Neutrophil (primary cell): ENCODE results near the gene KCNG4.
A peak's percentile ranks its signal among the peaks of the same experiment; 100 is the strongest.
"Not testable (repeated sequence)": the region's sequence is repeated elsewhere in the genome, so short reads cannot be mapped to it uniquely, and the experiment has no call there.

Experiments used
- H3K27ac ChIP-seq: fragments of 200-600 bp; sonication (generic); 2 replicates; pipeline ENCODE4 v1.5.1; 2016; ENCODE audit warnings: mild to moderate bottlenecking, moderate library complexity
- H3K27me3 ChIP-seq: fragments of 200-600 bp; sonication (generic); 2 replicates; pipeline ENCODE4 v1.6.0; 2016; ENCODE audit warnings: mild to moderate bottlenecking
- H3K36me3 ChIP-seq: fragments of 200-600 bp; sonication (generic); 2 replicates; pipeline ENCODE4 v1.5.1; 2017
- H3K4me1 ChIP-seq, 2 experiments: fragments of 200-600 bp in 1 of 2; sonication (generic) in 1 of 2; 1 replicate in 1 of 2; 2 replicates in 1 of 2; pipeline versions ENCODE4 v1.5.1 to v1.6.1; 2013 to 2016; ENCODE audit warnings: low read depth in 1 of 2, low read length in 1 of 2, mild to moderate bottlenecking in 1 of 2, moderate library complexity in 1 of 2; ENCODE audit not compliant: control insufficient read depth in 1 of 2, insufficient read depth in 1 of 2
- H3K4me3 ChIP-seq, 2 experiments: fragments of 200-600 bp in 1 of 2; sonication (generic) in 1 of 2; 1 replicate in 1 of 2; 2 replicates in 1 of 2; pipeline ENCODE4 v1.5.1; 2013 to 2016; ENCODE audit warnings: low read depth in 1 of 2, low read length in 1 of 2, mild to moderate bottlenecking in 1 of 2, moderate library complexity in 1 of 2
- H3K9me3 ChIP-seq: fragments of 200-600 bp; sonication (generic); 2 replicates; pipeline ENCODE4 v1.5.1; 2016
- TF ChIP-seq, protein P1 (sequence below): fragments of 200-600 bp; sonication (generic); IDR thresholded peaks from 2 replicates; pipeline ENCODE4 v1.5.1; 2016; ENCODE audit warnings: antibody characterized with exemption

Gene KCNG4

GRCh38 chr16:84207251-84207650 is 32.6 kb downstream of the KCNG4 start:
- TF ChIP-seq, protein P1, sequence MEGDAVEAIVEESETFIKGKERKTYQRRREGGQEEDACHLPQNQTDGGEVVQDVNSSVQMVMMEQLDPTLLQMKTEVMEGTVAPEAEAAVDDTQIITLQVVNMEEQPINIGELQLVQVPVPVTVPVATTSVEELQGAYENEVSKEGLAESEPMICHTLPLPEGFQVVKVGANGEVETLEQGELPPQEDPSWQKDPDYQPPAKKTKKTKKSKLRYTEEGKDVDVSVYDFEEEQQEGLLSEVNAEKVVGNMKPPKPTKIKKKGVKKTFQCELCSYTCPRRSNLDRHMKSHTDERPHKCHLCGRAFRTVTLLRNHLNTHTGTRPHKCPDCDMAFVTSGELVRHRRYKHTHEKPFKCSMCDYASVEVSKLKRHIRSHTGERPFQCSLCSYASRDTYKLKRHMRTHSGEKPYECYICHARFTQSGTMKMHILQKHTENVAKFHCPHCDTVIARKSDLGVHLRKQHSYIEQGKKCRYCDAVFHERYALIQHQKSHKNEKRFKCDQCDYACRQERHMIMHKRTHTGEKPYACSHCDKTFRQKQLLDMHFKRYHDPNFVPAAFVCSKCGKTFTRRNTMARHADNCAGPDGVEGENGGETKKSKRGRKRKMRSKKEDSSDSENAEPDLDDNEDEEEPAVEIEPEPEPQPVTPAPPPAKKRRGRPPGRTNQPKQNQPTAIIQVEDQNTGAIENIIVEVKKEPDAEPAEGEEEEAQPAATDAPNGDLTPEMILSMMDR: no peak
- peaks cover 3% of the 10 kb centered on the region for H3K27me3 ChIP-seq
- no peak overlapping the region for H3K4me3 ChIP-seq
- no peaks in the 10 kb centered on the region for H3K36me3 ChIP-seq
- H3K27ac ChIP-seq: no peak overlapping the region
- no peaks in the 10 kb centered on the region for H3K9me3 ChIP-seq
- no peaks in the 10 kb centered on the region for H3K4me1 ChIP-seq

DNA sequence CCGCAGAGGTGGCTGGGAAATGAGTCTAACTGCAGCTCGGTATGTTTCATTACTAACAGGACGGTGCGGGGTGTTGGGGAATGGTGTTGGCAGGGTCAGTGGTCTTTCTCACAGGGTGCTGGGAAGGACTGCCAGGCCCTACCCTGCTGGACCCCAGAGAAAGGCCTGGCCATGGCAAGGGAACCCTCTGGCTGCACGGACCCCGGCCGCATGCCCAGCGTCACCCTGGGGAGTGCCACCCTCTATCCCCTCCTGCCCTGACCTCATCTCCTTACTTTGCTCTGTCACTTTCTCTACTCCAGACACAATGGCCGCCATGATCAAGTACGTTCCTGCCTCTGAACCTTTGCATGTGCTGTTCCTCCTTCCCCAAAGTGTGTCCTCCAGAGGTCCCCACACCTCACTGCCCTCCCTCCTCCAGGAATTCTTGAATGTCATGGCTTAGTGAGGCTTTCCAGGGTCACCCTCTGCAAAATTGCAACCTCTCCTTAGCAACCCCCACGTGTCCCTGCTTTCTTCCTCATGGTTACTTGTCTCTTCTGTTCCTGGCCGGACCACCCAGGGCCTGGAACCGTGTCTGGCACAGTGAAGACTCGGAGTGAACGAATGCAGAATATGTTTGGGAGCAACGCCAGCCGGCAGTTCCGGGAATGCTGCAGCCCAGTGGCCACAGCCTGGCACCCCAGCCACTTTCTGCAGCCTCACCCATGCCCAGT is 33.7 kb downstream of the KCNG4 start:
- Histone ChIP-seq H3K4me3 (no peak overlapping the region), H3K27ac (no peak overlapping the region), H3K9me3 (no peaks in the 10 kb centered on the region), H3K4me1 (no peaks in the 10 kb centered on the region), H3K27me3 (peaks cover 3% of the 10 kb centered on the region), H3K36me3 (no peaks in the 10 kb centered on the region)
- TF ChIP-seq, protein P1: no peak

DNA sequence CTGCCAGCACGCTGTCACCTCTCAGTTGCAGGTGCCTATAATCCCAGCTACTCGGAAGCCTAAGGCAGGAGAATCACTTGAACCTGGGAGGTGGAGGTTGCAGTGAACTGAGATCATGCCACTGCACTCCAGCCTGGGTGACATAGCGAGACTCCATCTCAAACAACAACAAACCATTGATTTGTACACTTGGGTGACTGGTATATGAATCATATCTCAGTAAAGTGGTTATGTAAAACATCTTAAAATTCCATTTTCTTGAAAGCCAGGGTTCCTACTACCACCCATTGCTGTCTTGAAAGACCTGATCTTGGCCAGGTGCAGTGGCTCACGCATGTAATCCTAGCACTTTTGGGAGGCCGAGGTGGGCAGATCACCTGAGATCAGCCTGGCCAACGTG is 34.7 kb downstream of the KCNG4 start:
- not testable (repeated sequence) for H3K36me3 ChIP-seq, H3K4me3 ChIP-seq, H3K9me3 ChIP-seq, H3K27me3 ChIP-seq, H3K27ac ChIP-seq, H3K4me1 ChIP-seq

DNA sequence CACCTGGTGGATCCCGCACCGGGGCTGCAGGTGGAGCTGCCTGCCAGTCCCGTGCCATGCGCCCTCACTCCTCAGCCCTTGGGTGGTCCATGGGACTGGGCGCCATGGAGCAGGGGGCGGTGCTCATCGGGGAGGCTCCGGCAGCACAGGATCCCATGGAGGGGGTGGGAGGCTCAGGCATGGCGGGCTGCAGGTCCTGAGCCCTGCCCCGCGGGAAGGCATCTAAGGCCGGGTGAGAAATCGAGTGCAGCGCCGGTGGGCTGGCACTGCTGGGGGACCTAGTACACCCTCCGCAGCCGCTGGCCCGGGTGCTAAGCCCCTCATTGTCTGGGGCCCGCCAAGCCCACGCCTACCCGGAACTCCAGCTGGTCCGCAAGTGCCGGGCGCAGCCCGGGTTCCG is 35.3 kb downstream of the KCNG4 start:
- not testable (repeated sequence) for H3K36me3 ChIP-seq, H3K4me1 ChIP-seq, H3K27me3 ChIP-seq, H3K9me3 ChIP-seq, H3K27ac ChIP-seq, H3K4me3 ChIP-seq

DNA sequence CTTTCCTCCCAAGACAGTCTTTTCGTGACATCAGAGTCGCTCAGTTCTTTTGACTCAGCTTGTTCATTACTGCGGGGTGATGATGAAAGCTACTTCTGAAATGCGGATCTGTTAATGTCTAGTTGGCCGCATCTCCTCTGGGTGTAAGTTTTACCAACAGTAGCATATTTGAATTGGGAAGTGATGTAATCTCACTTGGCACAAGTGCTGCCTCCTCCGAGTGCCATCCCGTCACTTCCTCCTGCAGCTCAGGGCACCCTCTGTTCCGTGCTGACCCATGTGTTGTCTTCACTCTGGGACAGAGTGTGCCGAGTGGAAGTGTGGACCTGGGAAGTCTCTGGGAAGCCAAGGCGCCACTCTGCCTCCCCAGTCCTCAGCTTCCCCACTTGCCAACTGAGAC is 40.0 kb downstream of the KCNG4 start:
- Histone ChIP-seq H3K4me1 (peaks cover 6 to 11% of the 10 kb centered on the region in 2 experiments), H3K9me3 (no peaks in the 10 kb centered on the region), H3K36me3 (no peaks in the 10 kb centered on the region), H3K27me3 (peaks cover 6% of the 10 kb centered on the region), H3K4me3 (no peak overlapping the region), H3K27ac (peak overlapping the region; percentile 63)
- TF ChIP-seq, protein P1: no peak

DNA sequence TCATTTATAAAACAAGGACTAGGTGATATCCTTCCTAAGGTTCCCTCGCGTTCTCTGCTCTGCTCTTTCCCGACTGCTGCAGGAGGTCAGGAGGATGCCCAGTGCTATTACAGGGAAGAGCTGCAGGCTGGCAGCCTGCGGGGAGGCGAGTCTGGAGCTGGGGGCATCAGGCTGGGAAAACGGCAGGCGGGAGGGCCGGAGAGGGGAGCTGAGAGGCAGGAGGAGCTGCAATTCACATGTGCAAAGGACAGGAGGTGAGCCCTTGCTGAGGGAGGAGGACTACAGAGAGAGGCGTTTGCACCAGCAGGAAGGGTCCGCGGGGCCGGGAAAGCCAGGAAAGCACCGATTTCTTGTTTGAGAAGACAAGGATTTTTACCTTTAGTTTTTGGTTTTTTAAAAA is 40.7 kb downstream of the KCNG4 start:
- H3K4me3 ChIP-seq: no peak overlapping the region
- no peaks in the 10 kb centered on the region for H3K9me3 ChIP-seq
- peaks cover 6 to 11% of the 10 kb centered on the region in 2 experiments for H3K4me1 ChIP-seq
- peak overlapping the region; percentile 63 for H3K27ac ChIP-seq
- H3K27me3 ChIP-seq: peaks cover 13% of the 10 kb centered on the region
- TF ChIP-seq, protein P1: no peak
- H3K36me3 ChIP-seq: no peaks in the 10 kb centered on the region
